GM18508 (cell line): ENCODE results near the gene RWDD1.
"Not testable (repeated sequence)": the region's sequence is repeated elsewhere in the genome, so short reads cannot be mapped to it uniquely, and the experiment has no call there.

Source experiments
- ATAC-seq: cut with Tn5 transposase; IDR thresholded peaks from one replicate; pipeline ENCODE4 v1.9.1; 2021; ENCODE audit warnings: moderate number of reproducible peaks; ENCODE audit not compliant: insufficient read depth, unreplicated experiment

RWDD1 gene

DNA sequence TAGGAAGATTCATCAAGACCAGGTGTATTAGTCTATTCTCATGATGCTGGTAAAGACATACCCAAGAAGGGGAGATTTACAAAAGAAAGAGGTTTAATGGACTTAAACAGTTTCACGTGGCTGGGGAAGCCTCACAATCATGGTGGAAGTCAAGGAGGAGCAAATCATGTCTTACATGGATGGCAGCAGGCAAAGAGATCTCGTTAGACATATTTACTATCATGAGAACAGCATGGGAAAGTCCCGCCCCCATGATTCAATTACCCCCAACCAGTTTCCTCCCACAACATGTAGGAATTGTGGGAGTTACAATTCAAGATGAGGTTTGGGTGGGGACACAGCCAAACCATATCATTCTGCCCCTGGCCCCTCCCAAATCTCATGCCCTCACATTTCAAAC lies 32.6 kb downstream of the RWDD1 start:
- not testable (repeated sequence) for ATAC-seq

DNA sequence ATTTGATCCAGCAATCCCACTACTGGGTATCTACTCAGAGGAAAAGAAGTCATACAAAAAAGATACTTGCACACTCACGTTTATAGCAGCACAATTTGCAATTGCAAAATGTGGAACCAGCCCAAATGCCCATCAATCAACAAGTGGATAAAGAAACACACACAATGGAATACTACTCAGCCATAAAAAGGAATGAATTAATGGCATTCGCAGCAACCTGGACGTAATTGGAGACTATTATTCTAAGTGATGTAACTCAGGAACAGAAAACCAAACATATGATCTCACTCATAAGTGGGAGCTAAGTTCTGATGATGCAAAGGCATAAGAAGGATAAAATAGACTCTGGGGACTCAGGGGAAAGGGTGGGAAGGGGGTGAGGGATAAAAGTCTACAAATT lies 33.6 kb downstream of the RWDD1 start:
- ATAC-seq = not testable (repeated sequence)

DNA sequence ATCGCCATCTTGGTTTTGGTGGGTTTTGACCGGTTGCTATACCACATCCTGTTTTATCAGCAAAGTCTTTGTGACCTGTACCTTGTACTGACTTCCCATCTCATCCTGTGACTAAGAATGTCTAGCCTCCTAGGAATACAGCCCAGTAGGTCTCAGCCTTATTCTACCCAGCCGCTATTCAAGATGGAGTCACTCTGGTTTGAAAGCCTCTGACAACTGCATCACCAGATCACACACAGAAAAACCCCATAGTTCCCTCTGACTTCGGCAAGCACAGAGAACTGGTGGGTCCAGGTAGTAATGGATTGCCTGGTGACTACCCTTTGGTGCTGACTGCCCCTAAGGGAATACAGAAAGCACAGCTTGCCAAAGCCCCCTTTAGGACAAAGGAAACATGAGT lies 34.6 kb downstream of the RWDD1 start:
- no peak for ATAC-seq

DNA sequence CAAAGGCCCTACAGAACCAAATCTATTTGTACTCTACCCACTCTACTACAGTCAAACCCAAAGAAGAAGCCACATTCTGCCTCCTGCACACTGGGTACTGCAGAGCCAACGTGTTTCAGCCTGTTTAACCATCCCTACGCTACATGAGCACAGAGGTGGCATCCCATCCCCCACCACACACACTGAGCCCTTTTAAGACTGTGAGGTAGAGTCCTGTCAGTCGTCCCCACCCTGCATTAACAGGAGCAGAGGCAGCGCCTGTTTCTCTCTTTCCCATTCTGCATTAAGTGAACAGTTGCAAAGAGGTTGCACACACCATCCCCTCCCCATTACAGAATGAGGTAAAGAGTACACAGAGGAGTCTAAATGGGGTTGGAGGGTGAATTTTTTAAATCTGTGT lies 39.8 kb downstream of the RWDD1 start:
- ATAC-seq = no peak

DNA sequence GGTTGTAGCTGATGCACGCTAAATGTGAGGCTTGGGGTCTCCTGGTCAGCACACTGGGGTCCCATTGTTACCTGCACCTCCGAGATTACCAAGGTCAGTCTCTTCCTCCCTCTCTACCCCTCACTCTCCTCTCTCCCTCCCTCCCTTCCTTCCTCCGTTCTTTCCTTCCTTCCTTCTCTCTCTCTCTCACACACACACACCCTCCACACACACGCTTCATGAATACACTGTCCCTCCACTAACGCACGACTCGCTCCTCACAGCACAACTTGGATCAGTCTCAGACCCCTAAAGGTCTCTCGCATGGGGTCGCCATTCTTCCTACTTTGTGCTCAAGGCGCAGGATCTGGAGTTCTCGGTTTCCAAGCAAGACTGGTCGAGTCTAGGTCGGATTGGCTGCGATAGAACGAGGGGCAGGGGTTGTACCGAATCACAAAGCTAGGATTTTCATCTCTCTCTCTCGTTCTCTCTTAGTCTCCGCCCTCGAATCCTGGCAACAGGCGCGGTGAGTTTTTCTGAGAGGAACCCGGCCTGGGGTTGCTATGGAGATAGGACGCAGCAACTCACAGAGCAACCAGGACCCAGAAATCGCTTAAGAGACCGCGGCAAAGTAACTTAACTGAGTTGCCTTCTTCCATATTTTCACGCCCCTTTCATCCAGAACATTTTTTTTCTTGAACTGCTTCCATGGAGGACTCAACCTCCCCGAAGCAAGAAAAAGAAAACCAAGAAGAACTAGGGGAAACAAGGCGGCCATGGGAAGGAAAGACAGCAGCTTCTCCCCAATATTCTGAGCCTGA lies 44.8 kb downstream of the RWDD1 start, which contains the start of gene RSPH4A:
Gene RSPH4A (plus strand): TSS at position 543 of the 800 bp plus-strand sequence. CDS start 145 bp downstream, at position 688.
- ATAC-seq = peak; percentile 98

DNA sequence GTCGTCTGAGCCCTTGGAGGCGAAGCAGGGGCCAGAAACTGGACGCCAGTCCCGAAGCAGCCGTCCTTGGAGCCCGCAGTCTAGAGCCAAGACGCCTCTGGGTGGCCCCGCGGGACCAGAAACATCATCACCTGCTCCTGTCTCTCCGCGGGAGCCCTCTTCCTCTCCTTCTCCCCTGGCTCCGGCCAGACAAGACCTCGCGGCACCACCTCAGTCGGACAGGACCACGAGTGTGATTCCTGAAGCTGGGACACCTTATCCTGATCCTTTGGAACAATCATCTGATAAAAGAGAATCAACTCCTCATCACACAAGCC lies 45.4 kb downstream of the RWDD1 start:
- ATAC-seq = no peak

DNA sequence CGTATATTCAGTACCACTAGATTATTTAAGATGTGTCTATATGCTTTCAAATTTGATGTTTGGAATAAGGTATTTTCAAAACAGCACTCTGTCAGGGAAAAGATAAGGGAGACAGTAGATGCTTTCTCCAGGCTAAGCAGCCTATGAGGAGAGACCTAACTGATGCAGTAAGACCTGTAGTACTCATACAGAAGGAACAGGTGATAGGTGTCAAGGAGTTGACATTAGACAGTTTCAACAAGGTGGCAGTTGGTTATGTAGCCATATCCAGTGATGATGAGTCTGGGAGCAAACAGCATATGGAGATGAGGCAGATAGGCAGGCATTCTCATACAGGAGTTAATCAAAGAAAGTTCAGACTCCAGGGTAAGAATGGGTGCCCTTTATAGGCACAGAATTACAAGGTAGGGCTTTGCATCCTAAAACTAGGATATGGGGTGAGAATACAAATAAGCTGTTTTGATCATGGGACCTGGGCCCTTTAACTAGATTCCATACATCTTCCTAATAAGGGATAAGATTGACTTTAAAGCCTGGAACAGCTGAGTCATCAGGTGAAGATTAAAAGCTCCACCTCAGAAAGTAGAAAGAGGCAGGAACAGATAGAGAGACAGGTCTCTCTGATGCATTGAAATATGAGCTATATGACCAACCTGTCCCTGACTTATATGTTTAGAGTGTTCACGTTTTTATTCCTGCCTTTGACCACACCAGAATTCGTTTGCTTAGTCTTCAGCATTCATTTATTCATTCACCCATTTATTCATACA lies 52.9 kb downstream of the RWDD1 start:
- no peak for ATAC-seq

DNA sequence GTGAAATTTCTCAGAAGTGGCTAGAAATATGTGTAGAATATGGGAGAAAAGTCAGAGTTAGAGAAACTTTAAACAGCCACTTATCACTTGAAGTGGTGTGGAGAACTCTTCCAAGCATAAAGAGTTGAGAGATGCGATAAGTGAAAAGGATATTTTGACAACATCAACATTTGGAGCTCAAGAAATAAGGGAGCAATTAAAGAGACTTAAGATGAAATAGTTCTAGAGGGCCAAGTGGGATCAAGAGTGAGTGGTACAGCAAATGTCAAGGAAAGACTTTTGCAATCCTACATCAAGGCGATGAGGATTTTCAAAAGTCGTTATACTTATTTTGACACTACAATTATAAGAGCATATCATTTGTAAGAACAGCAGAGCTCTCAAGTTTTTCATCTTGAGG lies 54.6 kb downstream of the RWDD1 start:
- no peak for ATAC-seq

DNA sequence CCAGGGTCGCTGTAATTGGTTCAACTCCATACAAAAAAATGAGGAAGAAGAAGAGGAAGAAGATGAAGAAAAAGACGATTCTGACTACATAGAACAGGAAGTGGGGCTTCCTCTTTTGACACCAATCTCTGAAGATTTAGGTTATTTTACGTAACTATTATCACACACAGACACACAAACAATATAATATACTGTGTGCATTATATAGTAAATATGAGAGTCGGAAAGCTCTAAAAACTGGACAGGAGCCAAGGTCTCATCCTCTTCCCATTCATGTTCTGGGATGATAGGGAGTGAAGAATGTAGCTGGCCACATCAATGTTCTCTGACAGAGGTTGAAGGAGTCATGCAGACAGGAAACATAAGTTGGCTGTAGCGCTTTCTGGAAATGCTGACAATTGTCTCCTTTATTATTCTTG lies 58.3 kb downstream of the RWDD1 start:
- ATAC-seq = no peak

DNA sequence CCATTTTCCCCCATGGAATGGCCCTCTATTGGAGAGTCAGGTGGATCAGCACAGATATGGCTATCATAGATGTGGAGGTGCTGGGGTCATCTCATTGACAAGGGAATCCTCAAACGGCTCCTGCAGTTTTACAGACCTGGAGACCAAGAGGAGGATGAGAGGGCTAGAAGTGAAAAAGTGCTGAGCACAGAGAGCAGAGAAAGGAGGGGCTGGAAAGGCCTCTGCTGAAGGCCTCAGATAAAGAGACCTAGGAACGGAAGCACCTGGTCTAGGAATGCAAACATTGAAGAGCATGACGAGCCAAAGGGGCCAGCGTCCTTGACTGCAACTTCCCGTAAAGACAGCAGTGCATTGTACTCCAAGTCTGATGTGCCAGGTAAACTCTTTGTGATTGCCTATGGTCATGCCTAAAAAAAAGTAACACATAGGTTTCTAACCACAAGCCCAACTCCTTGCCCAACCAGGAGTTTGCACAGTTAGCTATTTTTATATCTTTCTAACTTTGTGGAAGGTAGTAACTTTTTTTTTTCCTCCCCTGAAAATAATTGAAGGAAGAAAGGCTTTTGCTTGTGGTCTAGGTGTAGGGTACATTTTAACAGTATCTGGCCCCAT lies 60.2 kb downstream of the RWDD1 start:
- no peak for ATAC-seq

DNA sequence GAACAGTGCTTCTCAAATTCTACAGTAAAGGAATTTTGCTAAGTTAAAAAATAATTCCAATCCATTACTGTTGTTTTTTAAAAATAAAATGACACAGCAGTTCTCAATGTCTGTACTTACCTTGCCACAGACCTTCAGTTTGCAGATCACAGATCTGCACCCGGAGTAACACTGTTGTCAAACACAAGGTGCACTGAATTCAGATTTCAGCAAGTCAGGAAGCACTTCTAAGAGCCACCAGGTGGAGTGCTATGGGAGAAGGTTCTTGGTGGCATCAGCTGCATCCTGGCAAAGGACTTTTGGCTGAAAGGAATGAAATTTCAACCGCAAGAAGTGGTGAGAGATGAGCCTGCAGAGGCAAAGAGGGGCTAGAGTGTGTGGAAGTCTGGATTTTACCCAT lies 62.4 kb downstream of the RWDD1 start:
- no peak for ATAC-seq
